Measurements from ENCODE around the gene NUDT7.

NUDT7 gene

DNA sequence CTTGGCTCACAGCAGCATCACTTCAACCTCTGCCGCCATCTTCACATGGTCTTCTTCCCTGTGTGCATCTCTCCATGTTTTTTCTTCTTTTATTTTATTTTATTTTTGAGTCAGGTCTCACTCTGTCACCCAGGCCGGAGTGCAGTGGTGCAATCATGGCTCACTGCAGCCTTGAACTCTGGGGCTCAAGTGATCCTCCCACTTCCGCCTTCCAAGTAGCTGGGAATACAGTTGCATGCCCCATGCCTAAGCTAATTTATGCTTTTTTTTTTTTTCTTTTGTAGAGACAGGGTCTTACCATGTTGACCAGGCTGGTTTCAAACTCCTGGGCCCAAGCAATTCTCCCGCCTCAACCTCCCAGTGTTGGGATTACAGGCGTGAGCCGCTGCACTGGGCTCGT is 1.9 kb downstream of the NUDT7 start:
- DNase-seq (ENCODE audit: low spot score) = no peak

DNA sequence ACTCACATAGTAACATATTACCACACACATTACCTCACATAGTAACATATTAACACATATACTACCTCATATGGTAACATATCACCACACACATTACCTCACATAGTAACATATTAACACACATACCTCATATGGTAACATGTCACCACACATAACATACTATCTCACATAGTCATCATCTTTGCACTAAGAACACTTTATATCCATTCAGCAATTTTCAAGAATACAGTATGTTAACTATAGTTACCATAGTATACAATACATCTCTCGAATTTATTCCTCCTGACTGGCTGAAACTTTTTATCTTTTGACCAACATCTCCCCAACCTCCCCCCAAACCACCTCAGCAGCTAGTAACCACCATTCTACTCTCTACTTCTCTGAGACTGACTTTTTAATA is 7.6 kb downstream of the NUDT7 start:
- no peak for DNase-seq (ENCODE audit: low spot score)

- DNase-seq (ENCODE audit: low spot score) = no peak
Measured at GRCh38 chr16:77732241-77732946, 10.1 kb downstream of the NUDT7 start.

DNA sequence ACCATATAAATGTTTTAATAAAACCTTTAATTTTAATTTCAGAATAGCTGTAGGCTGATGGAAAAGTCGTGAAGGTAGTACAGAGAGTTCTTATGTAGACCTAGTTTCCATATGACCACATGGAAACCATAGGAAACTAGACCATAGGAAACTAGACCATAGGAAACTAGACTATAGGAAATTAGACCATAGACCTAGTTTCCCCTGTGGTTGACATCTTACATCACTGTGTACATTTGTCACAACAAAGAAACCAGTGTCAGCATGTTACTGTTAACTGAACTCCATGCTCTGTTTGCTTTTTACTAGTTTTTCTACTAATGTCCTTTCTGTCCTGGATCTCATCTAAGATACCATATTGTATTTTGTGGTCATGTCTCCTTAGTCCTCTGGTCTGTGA is 14.6 kb downstream of the NUDT7 start:
- no peak for DNase-seq (ENCODE audit: low spot score)

DNA sequence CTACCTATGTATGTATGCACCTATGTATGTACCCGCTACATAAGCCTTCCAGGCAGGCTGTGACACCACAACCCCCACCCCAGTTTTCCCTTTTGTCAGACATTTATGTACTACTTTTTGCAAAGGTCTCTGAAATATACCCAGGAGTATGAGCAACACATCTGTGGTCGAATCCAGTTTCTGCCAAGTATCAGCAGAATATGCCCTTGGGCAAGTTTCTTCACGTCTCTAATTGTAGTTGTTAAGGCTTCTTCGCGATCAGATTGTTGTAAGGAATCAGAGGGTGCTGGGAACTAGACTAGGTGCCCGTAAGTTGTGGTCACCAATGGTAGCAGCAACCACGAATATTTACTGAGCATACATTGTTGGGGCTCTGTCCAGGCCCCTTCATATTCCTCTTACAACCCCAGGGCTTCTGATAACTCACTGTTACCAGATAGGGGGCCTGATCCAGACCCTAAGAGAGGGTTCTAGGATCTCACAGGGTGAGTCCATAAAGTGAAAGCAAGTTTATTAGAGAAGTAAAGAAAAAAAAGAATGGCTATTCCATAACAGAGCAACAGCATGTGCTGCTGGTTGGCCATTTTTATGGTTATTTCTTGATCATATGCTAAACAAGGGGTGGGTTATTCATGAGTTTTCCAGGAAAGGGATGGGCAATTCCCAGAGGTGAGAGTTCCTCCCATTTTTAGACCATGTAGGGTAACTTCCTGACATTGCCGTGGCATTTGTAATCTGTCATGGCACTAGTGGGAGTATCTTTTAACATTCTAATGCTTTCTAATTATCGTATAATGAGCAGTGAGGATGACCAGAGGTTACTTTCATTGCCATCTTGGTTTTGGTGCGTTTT is 16.6 kb downstream of the NUDT7 start:
- DNase-seq (ENCODE audit: low spot score) = no peak

DNA sequence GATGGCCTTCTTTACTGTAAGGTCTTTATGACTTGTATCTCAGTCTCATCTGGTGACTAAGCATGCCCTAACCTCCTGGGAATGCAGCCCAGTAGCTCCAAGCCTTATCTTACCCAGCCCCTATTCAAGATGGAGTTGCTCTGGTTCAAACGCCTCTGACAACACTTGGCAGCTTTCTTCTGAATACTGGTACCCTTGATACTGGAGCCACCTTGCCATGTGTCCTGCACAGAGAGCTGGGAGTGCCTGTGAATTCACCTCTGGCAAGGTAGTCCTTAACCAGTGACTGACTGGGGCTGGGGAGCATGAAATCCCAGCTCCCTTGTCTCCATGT is 17.2 kb downstream of the NUDT7 start:
- no peak for DNase-seq (ENCODE audit: low spot score)

GRCh38 chr16:77744141-77744540 is 21.8 kb downstream of the NUDT7 start:
- DNase-seq (ENCODE audit: low spot score) = no peak

- no peak for DNase-seq (ENCODE audit: low spot score)
Measured at GRCh38 chr16:77745972-77746371, 23.7 kb downstream of the NUDT7 start.

GRCh38 chr16:77748421-77749005 is 26.2 kb downstream of the NUDT7 start:
- no peak for DNase-seq (ENCODE audit: low spot score)

DNA sequence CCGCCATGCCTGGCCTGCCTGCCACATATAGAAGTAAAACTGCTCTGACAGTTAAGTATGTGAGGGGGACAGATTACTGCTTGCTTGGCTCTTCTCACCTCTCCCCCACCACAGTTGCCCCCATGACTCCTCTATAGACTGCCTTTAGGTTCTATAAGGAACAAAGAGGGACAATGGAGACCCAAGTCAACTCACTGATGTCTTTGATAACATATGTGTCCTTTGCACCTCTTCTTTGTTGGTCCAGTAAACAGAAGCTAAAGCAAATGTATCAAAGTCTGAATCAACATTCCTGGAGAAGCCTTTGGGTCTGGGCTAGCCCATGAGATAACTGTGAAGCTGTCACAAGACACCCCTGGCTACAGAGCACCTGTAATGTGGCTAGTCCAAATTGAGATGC is 27.1 kb downstream of the NUDT7 start:
- DNase-seq (ENCODE audit: low spot score) = no peak

GRCh38 chr16:77758046-77758445 is 35.7 kb downstream of the NUDT7 start:
- DNase-seq (ENCODE audit: low spot score) = no peak

- no peak for DNase-seq (ENCODE audit: low spot score)
Measured at GRCh38 chr16:77758508-77758907, 36.2 kb downstream of the NUDT7 start.

- DNase-seq (ENCODE audit: low spot score) = no peak
Measured at GRCh38 chr16:77759201-77759600, 36.9 kb downstream of the NUDT7 start.

GRCh38 chr16:77759821-77760220 is 37.5 kb downstream of the NUDT7 start:
- DNase-seq (ENCODE audit: low spot score) = no peak

DNA sequence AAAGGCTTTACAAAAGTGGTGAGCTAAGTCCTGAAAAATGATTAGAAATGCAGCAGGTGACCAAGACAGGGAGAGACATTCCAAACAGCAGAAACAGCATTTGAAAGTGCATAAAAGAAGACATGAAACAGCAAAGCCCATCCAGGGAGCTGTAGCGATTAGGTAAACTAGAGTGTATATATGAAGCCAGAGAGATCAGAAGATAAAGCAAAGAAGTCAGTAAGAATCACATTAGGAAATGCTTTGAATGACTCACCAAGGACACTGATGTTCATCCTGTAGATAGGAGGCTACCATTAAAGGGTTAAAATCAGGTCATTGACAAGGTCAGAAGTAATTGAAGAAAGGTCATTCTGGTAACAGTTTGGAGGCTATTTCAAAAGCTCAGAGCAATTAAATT is 38.5 kb downstream of the NUDT7 start:
- peak; percentile 8 for DNase-seq (ENCODE audit: low spot score)

GRCh38 chr16:77761204-77761603 is 38.9 kb downstream of the NUDT7 start:
- DNase-seq (ENCODE audit: low spot score) = no peak

DNA sequence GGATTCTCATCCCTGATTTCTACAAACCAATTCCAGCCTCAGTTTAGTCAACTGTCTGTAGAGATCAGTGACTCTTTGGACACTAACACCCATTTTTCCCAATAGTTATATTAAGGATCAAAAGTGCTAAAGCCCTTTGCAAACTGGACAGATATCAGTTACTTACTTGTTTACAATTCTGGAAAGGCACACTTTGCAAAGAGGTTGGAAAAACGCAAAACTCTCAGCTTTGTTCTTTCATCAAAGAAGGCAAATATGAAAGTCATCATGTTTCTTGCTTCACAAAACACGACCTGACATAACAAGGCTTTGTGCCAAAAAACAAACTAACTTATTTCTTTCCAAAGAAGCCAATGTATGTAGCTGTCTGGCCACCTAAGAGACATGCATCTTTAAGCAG is 39.9 kb downstream of the NUDT7 start:
- no peak for DNase-seq (ENCODE audit: low spot score)

DNA sequence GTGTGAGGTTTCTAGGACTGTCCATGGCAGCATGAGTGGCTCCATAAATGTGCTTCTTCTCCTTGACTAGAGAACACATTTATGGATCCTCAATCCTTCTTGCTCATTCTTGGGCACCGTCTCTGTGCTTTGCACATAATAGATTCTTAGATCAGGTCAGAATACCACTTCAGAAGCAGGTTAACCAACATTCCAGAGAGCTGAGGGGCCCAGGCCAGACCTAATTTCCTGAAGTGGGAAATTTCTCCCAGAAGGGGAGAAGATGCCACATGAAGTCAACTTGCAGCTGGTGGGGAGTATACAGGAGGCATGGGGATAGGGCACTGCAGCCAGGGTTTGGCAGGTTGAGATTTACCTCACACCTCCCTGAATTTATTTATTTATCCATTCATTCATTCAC is 41.7 kb downstream of the NUDT7 start:
- DNase-seq (ENCODE audit: low spot score) = no peak

DNA sequence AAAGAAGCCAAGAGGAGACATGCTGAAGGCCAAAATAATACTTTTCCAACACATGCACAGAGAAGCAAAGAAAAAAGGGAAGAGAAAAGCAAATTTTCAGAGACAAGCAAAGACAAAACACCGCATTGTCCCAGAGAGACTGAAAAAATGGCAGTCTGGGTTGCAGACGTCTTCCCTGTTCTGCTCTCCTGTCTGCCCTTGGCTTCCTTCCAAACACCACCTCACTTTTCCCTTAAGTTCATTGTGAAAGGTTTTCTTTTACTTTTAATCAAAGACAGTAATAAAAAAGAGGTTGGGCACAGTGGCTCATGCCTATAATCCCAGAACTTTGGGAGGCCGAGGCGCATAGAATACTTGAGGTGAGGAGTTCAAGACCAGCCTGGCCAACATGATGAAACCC is 44.9 kb downstream of the NUDT7 start:
- DNase-seq (ENCODE audit: low spot score) = no peak

GRCh38 chr16:77767826-77768225 is 45.5 kb downstream of the NUDT7 start:
- DNase-seq (ENCODE audit: low spot score) = no peak

GRCh38 chr16:77775911-77776909 is 53.9 kb downstream of the NUDT7 start:
- no peak for DNase-seq (ENCODE audit: low spot score)

GRCh38 chr16:77777745-77778144 is 55.4 kb downstream of the NUDT7 start:
- no peak for DNase-seq (ENCODE audit: low spot score)

Measured in SW480 (cell line).